H1 (cell line): Measurements from ENCODE around the gene SLC24A3. TPM values are rescaled to one million over a fixed set of nuclear protein-coding genes. Genes with fewer than 3 reads are reported as not detected.

Experiments used
- CTCF ChIA-PET: fragments of 300-600 bp; sonication (Branson Sonifier 250); formaldehyde crosslinking; loops from one replicate; lab custom pipeline; 2021; ENCODE audit not compliant: partially characterized antibody; lab: Charles Lee
- POLR2A ChIA-PET: fragments of 300-600 bp; sonication (Branson Sonifier 250); formaldehyde crosslinking; loops from one replicate; lab custom pipeline; 2021; ENCODE audit warnings: inconsistent platforms; ENCODE audit not compliant: partially characterized antibody; lab: Charles Lee
- DNase-seq, 2 experiments: peaks; one replicate each; pipeline versions ENCODE4 v3.0.0 to v3.0.0-alpha.2; 2010 to 2022; ENCODE audit warnings: low spot score in 2 of 2, low read depth in 1 of 2, mixed read lengths in 1 of 2
- FAIRE-seq: peaks from 2 replicates; lab custom pipeline; 2011; peaks lifted over from hg19 to GRCh38; lab: Jason Lieb, UNC
- H2AFZ ChIP-seq: 2 replicates; pipeline ENCODE4 v1.8.1; 2012; ENCODE audit warnings: low read length, inconsistent platforms
- H2AK5ac ChIP-seq: 2 replicates; pipeline ENCODE4 v1.6.1; 2013; ENCODE audit warnings: low read depth, low read length
- H2BK120ac ChIP-seq: replicated peaks from 2 replicates; pipeline ENCODE3; 2013; ENCODE audit warnings: low read depth, low read length, inconsistent platforms
- H2BK12ac ChIP-seq: 2 replicates; pipeline ENCODE4 v1.6.1; 2013; ENCODE audit warnings: low read depth, low read length
- H2BK15ac ChIP-seq: 2 replicates; pipeline ENCODE4 v1.6.1; 2013; ENCODE audit warnings: low read length
- H2BK20ac ChIP-seq: 2 replicates; pipeline ENCODE4 v1.6.1; 2013; ENCODE audit warnings: low read length
- H2BK5ac ChIP-seq: 2 replicates; pipeline ENCODE4 v1.6.1; 2013; ENCODE audit warnings: low read depth, low read length
- H3K14ac ChIP-seq: 2 replicates; pipeline ENCODE4 v1.6.1; 2013; ENCODE audit warnings: inconsistent platforms; ENCODE audit not compliant: insufficient read length
- H3K18ac ChIP-seq: 2 replicates; pipeline ENCODE4 v1.6.1; 2013; ENCODE audit warnings: low read length; ENCODE audit errors: extremely low read depth
- H3K23ac ChIP-seq: 2 replicates; pipeline ENCODE4 v1.6.1; 2013; ENCODE audit warnings: inconsistent platforms; ENCODE audit not compliant: insufficient read length
- H3K23me2 ChIP-seq: 2 replicates; pipeline ENCODE4 v1.6.1; 2013; ENCODE audit warnings: low read depth, low read length
- H3K27ac ChIP-seq: 2 replicates; pipeline ENCODE4 v1.6.1; 2011; ENCODE audit warnings: low read depth, low read length, inconsistent platforms
- H3K27me3 ChIP-seq, 4 experiments: replicated peaks in 1 of 4; 1 replicate in 1 of 4; 2 replicates in 3 of 4; pipeline versions ENCODE4 v1.6.1 to v1.8.1; 2011 to 2013; ENCODE audit warnings: low read length in 3 of 4, mild to moderate bottlenecking in 3 of 4, inconsistent platforms in 2 of 4, mixed read lengths in 2 of 4, moderate library complexity in 1 of 4; ENCODE audit not compliant: control insufficient read depth in 3 of 4, insufficient read depth in 3 of 4; ENCODE audit errors: extremely low read depth in 1 of 4
- H3K36me3 ChIP-seq, 4 experiments: 2 replicates each; pipeline versions ENCODE4 v1.6.1 to v1.8.1; 2011 to 2013; ENCODE audit warnings: mild to moderate bottlenecking in 4 of 4, low read length in 3 of 4, moderate library complexity in 2 of 4, control low read depth in 1 of 4, inconsistent platforms in 1 of 4; ENCODE audit not compliant: insufficient read depth in 4 of 4, control insufficient read depth in 2 of 4
- H3K4ac ChIP-seq: replicated peaks from 2 replicates; pipeline ENCODE3; 2013; ENCODE audit warnings: low read length, low read depth, mixed read lengths, inconsistent platforms; ENCODE audit not compliant: insufficient read length
- H3K4me1 ChIP-seq, 4 experiments: replicated peaks in 1 of 4; 1 replicate in 1 of 4; 2 replicates in 3 of 4; pipeline versions ENCODE4 v1.6.1 to v1.8.1; 2011 to 2013; ENCODE audit warnings: low read length in 3 of 4, inconsistent platforms in 2 of 4, mixed read lengths in 1 of 4; ENCODE audit not compliant: insufficient read depth in 4 of 4, control insufficient read depth in 3 of 4
- H3K4me2 ChIP-seq, 2 experiments: 2 replicates each; pipeline versions ENCODE4 v1.6.1 to v1.8.1; 2011 to 2013; ENCODE audit warnings: low read depth in 2 of 2, low read length in 2 of 2, control low read depth in 1 of 2, inconsistent platforms in 1 of 2, mild to moderate bottlenecking in 1 of 2; ENCODE audit not compliant: insufficient read depth in 1 of 2
- H3K4me3 ChIP-seq, 4 experiments: fragments of 200-600, 300-600 bp in 1 of 4; sonication (generic), shearing (Covaris generic), sonication (Bioruptor Twin) in 1 of 4; 2 replicates each; pipeline versions ENCODE4 v1.5.1 to v1.8.1; 2011 to 2016; ENCODE audit warnings: low read length in 4 of 4, low read depth in 3 of 4, control low read depth in 2 of 4, inconsistent platforms in 2 of 4, mild to moderate bottlenecking in 2 of 4, mixed read lengths in 1 of 4, moderate library complexity in 1 of 4; ENCODE audit not compliant: insufficient read depth in 2 of 4; ENCODE audit errors: extremely low read depth in 1 of 4
- H3K56ac ChIP-seq: replicated peaks from 2 replicates; pipeline ENCODE3; 2013; ENCODE audit warnings: low read depth, mild to moderate bottlenecking, mixed read lengths, low read length, inconsistent platforms; ENCODE audit not compliant: insufficient read length
- H3K79me1 ChIP-seq: 2 replicates; pipeline ENCODE4 v1.6.1; 2013; ENCODE audit warnings: low read depth, low read length, control low read depth
- H3K79me2 ChIP-seq, 2 experiments: 2 replicates each; pipeline versions ENCODE4 v1.6.1 to v1.8.1; 2012 to 2013; ENCODE audit warnings: low read length in 2 of 2, mild to moderate bottlenecking in 2 of 2, inconsistent platforms in 1 of 2; ENCODE audit not compliant: insufficient read depth in 2 of 2, control insufficient read depth in 1 of 2
- H3K9ac ChIP-seq, 4 experiments: replicated peaks in 1 of 4; 1 replicate in 1 of 4; 2 replicates in 3 of 4; pipeline versions ENCODE4 v1.6.1 to v1.8.1; 2011 to 2013; ENCODE audit warnings: low read depth in 3 of 4, low read length in 3 of 4, control low read depth in 2 of 4, mild to moderate bottlenecking in 2 of 4, moderate library complexity in 2 of 4, inconsistent platforms in 1 of 4; ENCODE audit errors: extremely low read depth in 1 of 4
- H3K9me3 ChIP-seq, 2 experiments: 2 replicates each; pipeline versions ENCODE4 v1.6.1 to v1.8.1; 2012 to 2013; ENCODE audit warnings: mild to moderate bottlenecking in 2 of 2, moderate library complexity in 2 of 2, control low read depth in 1 of 2, inconsistent platforms in 1 of 2, low read depth in 1 of 2, low read length in 1 of 2, mixed read lengths in 1 of 2; ENCODE audit not compliant: insufficient read depth in 2 of 2
- H4K20me1 ChIP-seq, 2 experiments: replicated peaks in 1 of 2; 2 replicates each; pipeline versions ENCODE3 to v1.8.1; 2011 to 2013; ENCODE audit warnings: inconsistent platforms in 2 of 2, low read length in 2 of 2, mild to moderate bottlenecking in 1 of 2; ENCODE audit not compliant: insufficient read depth in 2 of 2, control insufficient read depth in 1 of 2
- H4K5ac ChIP-seq: 2 replicates; pipeline ENCODE4 v1.6.1; 2013; ENCODE audit warnings: low read length, low read depth, mixed read lengths, inconsistent platforms; ENCODE audit not compliant: insufficient read length
- H4K8ac ChIP-seq: 2 replicates; pipeline ENCODE4 v1.8.0; 2013; ENCODE audit warnings: mild to moderate bottlenecking, moderate library complexity, low read length, inconsistent platforms; ENCODE audit not compliant: insufficient read depth; ENCODE audit errors: extremely low read depth
- H4K91ac ChIP-seq: replicated peaks from 2 replicates; pipeline ENCODE3; 2013; ENCODE audit warnings: low read length, mixed read lengths, inconsistent platforms; ENCODE audit not compliant: insufficient read length
- CTBP2 ChIP-seq: IDR thresholded peaks from 2 replicates; pipeline ENCODE4 v1.7.0; 2011; ENCODE audit warnings: borderline replicate concordance, mild to moderate bottlenecking, moderate library complexity, mixed read lengths, low read length; ENCODE audit not compliant: insufficient read depth, insufficient read length
- EZH2 ChIP-seq: fragments of 200-600 bp; sonication (generic); IDR thresholded peaks from 2 replicates; pipeline ENCODE4 v1.7.1; 2012; ENCODE audit warnings: low read depth, mild to moderate bottlenecking, moderate library complexity, low read length, inconsistent platforms; ENCODE audit not compliant: severe bottlenecking
- GABPA ChIP-seq: IDR thresholded peaks from 2 replicates; pipeline ENCODE4 v1.6.1; 2011; ENCODE audit warnings: mild to moderate bottlenecking, low read length, moderate library complexity, borderline replicate concordance; ENCODE audit not compliant: insufficient read depth
- MAFK ChIP-seq: IDR thresholded peaks from 2 replicates; pipeline ENCODE4 v1.6.1; 2012; ENCODE audit warnings: low read depth, mild to moderate bottlenecking, improper control_type of control experiment, low read length
- RNF2 ChIP-seq: fragments of 200-900, 300-1000 bp; sonication (generic); IDR thresholded peaks from 2 replicates; pipeline ENCODE4 v1.7.1; 2016; ENCODE audit warnings: borderline replicate concordance, low read depth, mild to moderate bottlenecking, antibody characterized with exemption, low read length; ENCODE audit not compliant: poor library complexity, severe bottlenecking; ENCODE audit errors: missing control alignments
- SP1 ChIP-seq: IDR thresholded peaks from 2 replicates; pipeline ENCODE4 v1.6.1; 2011; ENCODE audit warnings: low read depth, low read length
- SP4 ChIP-seq: IDR thresholded peaks from 2 replicates; pipeline ENCODE4 v1.6.1; 2012; ENCODE audit warnings: low read length, inconsistent platforms
- TBP ChIP-seq: IDR thresholded peaks from 2 replicates; pipeline ENCODE4 v1.6.1; 2011; ENCODE audit warnings: low read depth, low read length, improper control_type of control experiment
- TCF12 ChIP-seq: IDR thresholded peaks from 2 replicates; pipeline ENCODE4 v1.6.1; 2011; ENCODE audit warnings: low read depth, mild to moderate bottlenecking, low read length
- WGBS, 2 experiments: shearing (Covaris generic) in 1 of 2; methylation state at CpG; one replicate each; pipeline versions ENCODE4 v1.1.6 to v1.1.7; 2013 to 2015; ENCODE audit warnings: low lambda C conversion rate in 2 of 2, mixed read lengths in 2 of 2, inconsistent platforms in 1 of 2, low coverage in 1 of 2, missing lambda C conversion rate in 1 of 2; ENCODE audit not compliant: insufficient replicate concordance in 2 of 2, insufficient coverage in 1 of 2, insufficient read length in 1 of 2; ENCODE audit errors: extremely low coverage in 1 of 2, missing lambda C conversion rate in 1 of 2; 5-methylcytosine and 5-hydroxymethylcytosine counted together
- polyA plus RNA-seq, 7 experiments: library from polyadenylated mRNA; depleted of rRNA in 3 of 7; stranded (reverse) in 5 of 7; unstranded in 2 of 7; fragments of >200 nt in 5 of 7; fragments of 200-250 nt in 2 of 7; gene quantifications; 1 replicate in 5 of 7; 2 replicates in 1 of 7; 4 replicates in 1 of 7; pipeline versions ENCODE4 v1.2.1 to v1.2.3, GENCODE V29; 2011 to 2013; ENCODE audit warnings: missing spikeins in 2 of 7, mixed read lengths in 2 of 7
- total RNA-seq: library from RNA; stranded (reverse); fragmentation: NEBNext Ultra II Directional; extraction: Animal tissue kit (Norgen Biotek cat#: 25700); gene quantifications from 2 replicates; pipeline ENCODE4 v1.2.1, GENCODE V29; 2021
- TF ChIP-seq, protein P1 (sequence below): IDR thresholded peaks from 2 replicates; pipeline ENCODE4 v1.6.1; 2012; ENCODE audit warnings: inconsistent platforms

SLC24A3 gene
- total and polyA plus RNA-seq, 2 of the 8 experiments (the other 6 are each of a cell fraction or from before 2014, with no cell fraction given) = 4.5 to 6.3 TPM

DNA sequence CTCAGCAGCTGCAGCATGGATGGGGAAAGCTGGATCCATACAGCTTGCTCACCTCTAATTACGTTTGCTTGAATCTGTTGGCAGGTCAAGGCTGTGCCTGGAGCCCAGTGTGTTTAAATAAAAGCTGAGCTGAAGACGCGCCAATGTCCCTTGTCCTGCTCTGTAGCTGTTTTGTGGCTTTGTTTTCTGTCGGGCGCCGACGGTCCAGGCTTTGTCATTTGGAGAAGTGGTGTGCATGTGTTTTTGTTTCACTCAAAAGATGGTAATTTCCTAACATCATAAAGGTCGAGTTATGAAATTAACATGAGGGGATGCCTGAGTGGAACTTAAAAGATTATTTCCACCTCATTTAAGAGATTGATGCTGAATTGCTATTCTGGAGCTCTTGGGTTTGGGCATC, 107.6 kb downstream of the SLC24A3 start (continued):
- TF ChIP-seq TCF12 = no peak

DNA sequence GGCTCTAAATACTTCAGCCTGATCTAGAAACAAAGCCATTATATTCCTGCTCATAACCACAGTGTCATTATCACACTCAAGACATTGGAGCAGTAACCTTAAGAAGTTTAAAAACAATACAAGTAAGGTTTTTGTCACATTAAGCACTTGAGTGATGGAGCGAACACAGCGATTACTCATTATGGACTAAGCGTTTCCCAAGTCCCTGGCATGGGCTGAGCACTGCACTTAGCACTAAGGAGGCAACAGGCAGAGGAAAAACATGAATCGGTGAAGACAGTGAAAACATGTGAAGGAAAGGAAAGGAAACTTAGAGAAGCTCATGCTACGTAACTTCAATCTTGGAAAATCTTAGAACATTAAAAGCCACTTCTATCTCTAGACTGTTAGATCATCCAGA, 108.7 kb downstream of the SLC24A3 start:
- CTCF ChIA-PET = no interaction called here
- H3K14ac ChIP-seq = no peak overlapping the region
- no peak overlapping the region for H4K5ac ChIP-seq

More for the DNA sequence above, 108.7 kb downstream of the SLC24A3 start:
- H2BK5ac ChIP-seq = no peak overlapping the region
- H3K4me3 ChIP-seq = no peak overlapping the region
- DNase-seq (no peak), FAIRE-seq (no peak)
- no peaks in the 10 kb centered on the region for H3K9me3 ChIP-seq
- no peaks in the 10 kb centered on the region for H3K79me1 ChIP-seq
- H2AFZ ChIP-seq = no peak overlapping the region
- H3K27ac ChIP-seq = no peak overlapping the region
- H3K4ac ChIP-seq = no peak overlapping the region
- no peak overlapping the region for H3K56ac ChIP-seq
- H3K23me2 ChIP-seq = no peaks in the 10 kb centered on the region
- no peak overlapping the region for H4K8ac ChIP-seq
- no peak overlapping the region for H3K9ac ChIP-seq
- H2BK20ac ChIP-seq = no peak overlapping the region
- WGBS, 2 experiments = 90% methylated on average over 5 of the region's 5 CpGs; no CpG with 5 or more reads in 1 of the 2 experiments
- no peak overlapping the region for H2BK12ac ChIP-seq
- H3K23ac ChIP-seq = no peak overlapping the region
- H4K91ac ChIP-seq = no peak overlapping the region
- POLR2A ChIA-PET = no interaction called here
- H3K79me2 ChIP-seq = no peaks in the 10 kb centered on the region
- no peak overlapping the region for H2AK5ac ChIP-seq
- no peaks in the 10 kb centered on the region for H3K27me3 ChIP-seq
- H4K20me1 ChIP-seq = no peaks in the 10 kb centered on the region
- no peak overlapping the region for H2BK15ac ChIP-seq
- TF ChIP-seq SP1 (no peak), GABPA (no peak), TBP (no peak), SP4 (no peak), TCF12 (no peak), EZH2 (no peak), MAFK (no peak), RNF2 (no peak), CTBP2 (no peak)
- TF ChIP-seq, protein P1, sequence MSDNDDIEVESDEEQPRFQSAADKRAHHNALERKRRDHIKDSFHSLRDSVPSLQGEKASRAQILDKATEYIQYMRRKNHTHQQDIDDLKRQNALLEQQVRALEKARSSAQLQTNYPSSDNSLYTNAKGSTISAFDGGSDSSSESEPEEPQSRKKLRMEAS = no peak
- no peak overlapping the region for H2BK120ac ChIP-seq
- H3K18ac ChIP-seq = no peak overlapping the region
- H3K4me1 ChIP-seq = no peaks in the 10 kb centered on the region
- no peaks in the 10 kb centered on the region; a peak in 1 of 8 replicates for H3K36me3 ChIP-seq
- no peak overlapping the region for H3K4me2 ChIP-seq
